GM04503 (cell line): ENCODE measurements around the gene PACSIN2.
"Not testable (repeated sequence)": the region's sequence is repeated elsewhere in the genome, so short reads cannot be mapped to it uniquely, and the experiment has no call there.

Source experiments
- DNase-seq: peaks from one replicate; pipeline ENCODE4 v3.0.0-alpha.2; 2012; ENCODE audit warnings: low read depth

The PACSIN2 gene

GRCh38 chr22:42992092-42992491 lies 22.9 kb downstream of the PACSIN2 start:
- no peak for DNase-seq

GRCh38 chr22:42991010-42991651 lies 23.8 kb downstream of the PACSIN2 start:
- no peak for DNase-seq

GRCh38 chr22:42990131-42990838 lies 24.7 kb downstream of the PACSIN2 start:
- no peak for DNase-seq

- DNase-seq, result no peak
These were observed 28.8 kb downstream of the PACSIN2 start for GRCh38 chr22:42986115-42986514.

GRCh38 chr22:42985531-42985905 lies 29.4 kb downstream of the PACSIN2 start:
- DNase-seq, result no peak

GRCh38 chr22:42984814-42985530 lies 30.0 kb downstream of the PACSIN2 start:
- DNase-seq, result no peak

- no peak for DNase-seq
These were observed 30.6 kb downstream of the PACSIN2 start for GRCh38 chr22:42984397-42984796.

GRCh38 chr22:42983470-42983869 lies 31.5 kb downstream of the PACSIN2 start:
- DNase-seq, result no peak

GRCh38 chr22:42979606-42980005 lies 35.3 kb downstream of the PACSIN2 start:
- no peak for DNase-seq

GRCh38 chr22:42978453-42979103 lies 36.4 kb downstream of the PACSIN2 start:
- DNase-seq, result no peak

GRCh38 chr22:42977569-42977968 lies 37.4 kb downstream of the PACSIN2 start:
- no peak for DNase-seq

- no peak for DNase-seq
These were observed 38.6 kb downstream of the PACSIN2 start for GRCh38 chr22:42976217-42976933.

GRCh38 chr22:42974223-42974622 lies 40.7 kb downstream of the PACSIN2 start:
- DNase-seq, result no peak

- no peak for DNase-seq
These were observed 41.4 kb downstream of the PACSIN2 start for GRCh38 chr22:42973536-42973881.

GRCh38 chr22:42972649-42973535 lies 42.1 kb downstream of the PACSIN2 start:
- DNase-seq, result no peak

GRCh38 chr22:42971473-42971860 lies 43.5 kb downstream of the PACSIN2 start:
- not testable (repeated sequence) for DNase-seq

- no peak for DNase-seq
These were observed 44.9 kb downstream of the PACSIN2 start for GRCh38 chr22:42970029-42970428.

- peak; percentile 48 for DNase-seq
These were observed 45.5 kb downstream of the PACSIN2 start for GRCh38 chr22:42969348-42969975.

- DNase-seq, result no peak
These were observed 47.0 kb downstream of the PACSIN2 start for GRCh38 chr22:42967933-42968332.

GRCh38 chr22:42967005-42967404 lies 47.9 kb downstream of the PACSIN2 start:
- no peak for DNase-seq

- DNase-seq, result no peak
These were observed 48.5 kb downstream of the PACSIN2 start for GRCh38 chr22:42966497-42966896.
